ENCODE results near the gene LRRC7. TPM values are rescaled to one million over a fixed set of nuclear protein-coding genes. Genes with fewer than 3 reads are reported as not detected.

The LRRC7 gene
- polyA plus RNA-seq, 1 experiment: not detected

GRCh38 chr1:69697340-69697739 is 129.6 kb downstream of the LRRC7 start:
- no peak for DNase-seq (ENCODE audit: low read depth, low spot score)
- Histone ChIP-seq H3K9me3 (ENCODE audit: control insufficient read depth, insufficient read depth, low read length) (no peaks in the 10 kb centered on the region), H3K27ac (ENCODE audit: low read depth, low read length) (no peak overlapping the region), H3K4me3 (ENCODE audit: low read depth, low read length) (no peak overlapping the region), H3K27me3 (ENCODE audit: control insufficient read depth, insufficient read depth, low read length) (no peaks in the 10 kb centered on the region)
- CTCF ChIA-PET: no interaction called here
- no peak for TF ChIP-seq CTCF (IDR thresholded peaks at IDR 0.05; ENCODE audit: low read depth, low read length)
- POLR2A ChIA-PET: no interaction called here

- Histone ChIP-seq H3K27me3 (ENCODE audit: control insufficient read depth, insufficient read depth, low read length) (no peaks in the 10 kb centered on the region), H3K9me3 (ENCODE audit: control insufficient read depth, insufficient read depth, low read length) (no peaks in the 10 kb centered on the region), H3K27ac (ENCODE audit: low read depth, low read length) (no peak overlapping the region), H3K4me3 (ENCODE audit: low read depth, low read length) (no peak overlapping the region)
- ChIA-PET POLR2A (no interaction called here), CTCF (interaction anchor here (2.3 kb wide), 1 partner anchor 1231 kb away, joined by 5 read pairs; no protein-coding TSS in a partner anchor)
- TF ChIP-seq CTCF (IDR thresholded peaks at IDR 0.05; ENCODE audit: low read depth, low read length): peak; percentile 49
- DNase-seq (ENCODE audit: low read depth, low spot score): no peak
Measured at GRCh38 chr1:69700770-69701169, 133.0 kb downstream of the LRRC7 start.

GRCh38 chr1:69702085-69702484 is 134.4 kb downstream of the LRRC7 start:
- CTCF ChIA-PET: no interaction called here

GRCh38 chr1:69706473-69706872 is 138.8 kb downstream of the LRRC7 start:
- Histone ChIP-seq H3K27ac (ENCODE audit: low read depth, low read length) (no peak overlapping the region), H3K4me3 (ENCODE audit: low read depth, low read length) (no peak overlapping the region), H3K9me3 (ENCODE audit: control insufficient read depth, insufficient read depth, low read length) (no peaks in the 10 kb centered on the region), H3K27me3 (ENCODE audit: control insufficient read depth, insufficient read depth, low read length) (no peaks in the 10 kb centered on the region)
- ChIA-PET CTCF (no interaction called here), POLR2A (no interaction called here)
- TF ChIP-seq CTCF (IDR thresholded peaks at IDR 0.05; ENCODE audit: low read depth, low read length): no peak
- DNase-seq (ENCODE audit: low read depth, low spot score): no peak

More at GRCh38 chr1:69702085-69702484, 134.4 kb downstream of the LRRC7 start:
- no peak overlapping the region for H3K27ac ChIP-seq (ENCODE audit: low read depth, low read length)
- H3K9me3 ChIP-seq (ENCODE audit: control insufficient read depth, insufficient read depth, low read length): no peaks in the 10 kb centered on the region
- POLR2A ChIA-PET: no interaction called here
- no peak for TF ChIP-seq CTCF (IDR thresholded peaks at IDR 0.05; ENCODE audit: low read depth, low read length)
- no peak for DNase-seq (ENCODE audit: low read depth, low spot score)
- H3K27me3 ChIP-seq (ENCODE audit: control insufficient read depth, insufficient read depth, low read length): no peaks in the 10 kb centered on the region
- H3K4me3 ChIP-seq (ENCODE audit: low read depth, low read length): no peak overlapping the region

GRCh38 chr1:69707103-69707502 is 139.4 kb downstream of the LRRC7 start:
- H3K27me3 ChIP-seq (ENCODE audit: control insufficient read depth, insufficient read depth, low read length): no peaks in the 10 kb centered on the region
- H3K27ac ChIP-seq (ENCODE audit: low read depth, low read length): no peak overlapping the region
- H3K4me3 ChIP-seq (ENCODE audit: low read depth, low read length): no peak overlapping the region
- no peak for DNase-seq (ENCODE audit: low read depth, low spot score)
- TF ChIP-seq CTCF (IDR thresholded peaks at IDR 0.05; ENCODE audit: low read depth, low read length): no peak
- no peaks in the 10 kb centered on the region for H3K9me3 ChIP-seq (ENCODE audit: control insufficient read depth, insufficient read depth, low read length)
- CTCF ChIA-PET: no interaction called here
- POLR2A ChIA-PET: no interaction called here

Measured in AG04450 (cell line).